GM21360 (cell line): ENCODE results near the gene PAX5.

Experiments used
- ATAC-seq: cut with Tn5 transposase; IDR thresholded peaks from one replicate; pipeline ENCODE4 v1.9.1; 2021; ENCODE audit warnings: mild to moderate bottlenecking, moderate library complexity; ENCODE audit not compliant: unreplicated experiment

The PAX5 gene

GRCh38 chr9:36865731-36866635, 168.1 kb downstream of the PAX5 start:
- no peak for ATAC-seq

- ATAC-seq, result no peak
Observed at GRCh38 chr9:36864491-36865410, 169.3 kb downstream of the PAX5 start.

- ATAC-seq, result no peak
Observed at GRCh38 chr9:36862206-36863145, 171.6 kb downstream of the PAX5 start.

GRCh38 chr9:36861528-36862205, 172.4 kb downstream of the PAX5 start:
- no peak for ATAC-seq

- ATAC-seq, result no peak
Observed at GRCh38 chr9:36858805-36859375, 175.2 kb downstream of the PAX5 start.

- ATAC-seq, result peak; percentile 66
Observed at GRCh38 chr9:36855448-36856315, 178.4 kb downstream of the PAX5 start.

- ATAC-seq, result no peak
Observed at GRCh38 chr9:36854751-36855150, 179.3 kb downstream of the PAX5 start.

GRCh38 chr9:36854034-36854433, 180.0 kb downstream of the PAX5 start:
- ATAC-seq, result no peak

- no peak for ATAC-seq
Observed at GRCh38 chr9:36853233-36853632, 180.8 kb downstream of the PAX5 start.

- no peak for ATAC-seq
Observed at GRCh38 chr9:36849943-36850342, 184.1 kb downstream of the PAX5 start.

GRCh38 chr9:36848946-36849345, 185.1 kb downstream of the PAX5 start:
- no peak for ATAC-seq

- ATAC-seq, result no peak
Observed at GRCh38 chr9:36847781-36848673, 186.0 kb downstream of the PAX5 start.

- ATAC-seq, result no peak
Observed at GRCh38 chr9:36846621-36847020, 187.4 kb downstream of the PAX5 start.

GRCh38 chr9:36845844-36846243, 188.2 kb downstream of the PAX5 start:
- ATAC-seq, result no peak

GRCh38 chr9:36844961-36845360, 189.1 kb downstream of the PAX5 start:
- ATAC-seq, result no peak

GRCh38 chr9:36843964-36844363, 190.1 kb downstream of the PAX5 start:
- ATAC-seq, result no peak
